ENCODE results near the gene NOC4L.

NOC4L gene

GRCh38 chr12:132170637-132171292, 26.5 kb downstream of the NOC4L start:
- no peak for DNase-seq

- DNase-seq, result no peak
Measured at GRCh38 chr12:132171293-132171967, 27.2 kb downstream of the NOC4L start.

- DNase-seq, result no peak
Measured at GRCh38 chr12:132171968-132172521, 27.8 kb downstream of the NOC4L start.

- DNase-seq, result no peak
Measured at GRCh38 chr12:132172619-132173018, 28.4 kb downstream of the NOC4L start.

GRCh38 chr12:132173135-132174014, 29.1 kb downstream of the NOC4L start:
- no peak for DNase-seq

GRCh38 chr12:132174015-132174838, 30.0 kb downstream of the NOC4L start:
- no peak for DNase-seq

- DNase-seq, result no peak
Measured at GRCh38 chr12:132174839-132175490, 30.7 kb downstream of the NOC4L start.

GRCh38 chr12:132175496-132176384, 31.5 kb downstream of the NOC4L start:
- DNase-seq, result no peak

GRCh38 chr12:132176385-132176919, 32.2 kb downstream of the NOC4L start:
- DNase-seq, result no peak

- no peak for DNase-seq
Measured at GRCh38 chr12:132176920-132177551, 32.8 kb downstream of the NOC4L start.

GRCh38 chr12:132178316-132178715, 34.1 kb downstream of the NOC4L start:
- no peak for DNase-seq

- DNase-seq, result no peak
Measured at GRCh38 chr12:132178801-132179401, 34.6 kb downstream of the NOC4L start.

GRCh38 chr12:132179431-132180362, 35.4 kb downstream of the NOC4L start:
- no peak for DNase-seq

- no peak for DNase-seq
Measured at GRCh38 chr12:132180648-132181546, 36.6 kb downstream of the NOC4L start.

GRCh38 chr12:132181570-132182200, 37.4 kb downstream of the NOC4L start:
- no peak for DNase-seq

- DNase-seq, result no peak
Measured at GRCh38 chr12:132182206-132182710, 38.0 kb downstream of the NOC4L start.
